Measurements from ENCODE around the gene LLGL2.
A peak's percentile ranks its signal among the peaks of the same experiment; 100 is the strongest.

The LLGL2 gene

GRCh38 chr17:75615301-75615700 is 89.8 kb downstream of the LLGL2 start:
- ATAC-seq (no peak), DNase-seq (no peak)

GRCh38 chr17:75616521-75617122 is 91.1 kb downstream of the LLGL2 start:
- DNase-seq: no peak
- no peak for ATAC-seq

GRCh38 chr17:75617218-75617617 is 91.7 kb downstream of the LLGL2 start:
- ATAC-seq: no peak

GRCh38 chr17:75617675-75618074 is 92.2 kb downstream of the LLGL2 start:
- ATAC-seq: no peak
- DNase-seq: no peak

More at GRCh38 chr17:75617218-75617617, 91.7 kb downstream of the LLGL2 start:
- no peak for DNase-seq

GRCh38 chr17:75619506-75620431 is 94.3 kb downstream of the LLGL2 start:
- ATAC-seq (no peak), DNase-seq (peak; percentile 47)

GRCh38 chr17:75621489-75621888 is 96.0 kb downstream of the LLGL2 start:
- DNase-seq (no peak), ATAC-seq (no peak)

GRCh38 chr17:75622076-75622475 is 96.6 kb downstream of the LLGL2 start:
- ATAC-seq: no peak
- no peak for DNase-seq

- ATAC-seq (no peak), DNase-seq (no peak)
Observed at GRCh38 chr17:75622771-75623273, 97.3 kb downstream of the LLGL2 start.

- DNase-seq (no peak), ATAC-seq (no peak)
Observed at GRCh38 chr17:75623386-75623785, 97.9 kb downstream of the LLGL2 start.

GRCh38 chr17:75624021-75624420 is 98.5 kb downstream of the LLGL2 start:
- no peak for ATAC-seq
- no peak for DNase-seq
